HepG2 (cell line): Measurements from ENCODE around the gene FBXW4. TPM values are rescaled to one million over a fixed set of nuclear protein-coding genes. Genes with fewer than 3 reads are reported as not detected.

Experiments
- ARNT2 ChIP-seq: sonication (generic); formaldehyde crosslinking; IDR thresholded peaks from 2 replicates; pipeline ENCODE4 v1.8.0; 2022; ENCODE audit warnings: mild to moderate bottlenecking, low read depth, missing genetic modification reagents, moderate library complexity
- HOXA5 ChIP-seq: sonication (generic); formaldehyde crosslinking; IDR thresholded peaks from 2 replicates; pipeline ENCODE4 v1.4.0; 2020; ENCODE audit warnings: missing genetic modification reagents
- PCBP1 ChIP-seq: fragments of 200-400 bp; formaldehyde crosslinking; IDR thresholded peaks from 2 replicates; pipeline ENCODE4 v1.6.1; 2017; ENCODE audit warnings: mild to moderate bottlenecking, low read depth, low read length, borderline replicate concordance
- ZNF274 ChIP-seq: sonication (generic); formaldehyde crosslinking; IDR thresholded peaks from 2 replicates; pipeline ENCODE4 v1.5.1; 2020; ENCODE audit warnings: mild to moderate bottlenecking, missing genetic modification reagents
- ZNF441 ChIP-seq: sonication (generic); formaldehyde crosslinking; IDR thresholded peaks from 2 replicates; pipeline ENCODE4 v1.7.0; 2021; ENCODE audit warnings: missing genetic modification reagents, borderline replicate concordance
- polyA plus RNA-seq, 8 experiments: library from polyadenylated mRNA; depleted of rRNA in 3 of 8; stranded (reverse) in 7 of 8; unstranded in 1 of 8; fragments of >200 nt; fragmentation: Illumina TruSeq in 4 of 8; extraction: Trizol in 4 of 8; gene quantifications; 2 replicates each; pipeline versions ENCODE4 v1.2.1 to v1.2.3, GENCODE V29; 2011 to 2016; ENCODE audit warnings: low read depth in 4 of 8, missing spikeins in 1 of 8, mixed read lengths in 1 of 8; ENCODE audit not compliant: insufficient read depth in 1 of 8
- total RNA-seq, 5 experiments: library from RNA; depleted of rRNA; stranded (reverse); fragments of >200 nt; fragmentation: Illumina TruSeq; extraction: Trizol; gene quantifications; 2 replicates each; pipeline ENCODE4 v1.2.3, GENCODE V29; 2016; ENCODE audit warnings: low read depth in 1 of 5
- TF ChIP-seq, protein P1 (sequence below): sonication (generic); formaldehyde crosslinking; conservative IDR thresholded peaks from 2 replicates; pipeline ENCODE4 v1.4.0; 2020; ENCODE audit warnings: missing genetic modification reagents
- TF ChIP-seq, protein P2 (sequence below): sonication (generic); formaldehyde crosslinking; IDR thresholded peaks from 2 replicates; pipeline ENCODE4 v1.4.0; 2020; ENCODE audit warnings: missing genetic modification reagents, borderline replicate concordance
- TF ChIP-seq, protein P3 (sequence below): sonication (generic); formaldehyde crosslinking; IDR thresholded peaks from 2 replicates; pipeline ENCODE4 v1.4.0; 2020; ENCODE audit warnings: low read depth, missing genetic modification reagents
- TF ChIP-seq, protein P4 (sequence below): sonication (generic); formaldehyde crosslinking; IDR thresholded peaks from 2 replicates; pipeline ENCODE4 v1.4.0; 2020; ENCODE audit warnings: missing genetic modification reagents
- TF ChIP-seq, protein P5 (sequence below): sonication (generic); formaldehyde crosslinking; IDR thresholded peaks from 2 replicates; pipeline ENCODE4 v1.9.0; 2021; ENCODE audit warnings: missing genetic modification reagents, mild to moderate bottlenecking, borderline replicate concordance
- TF ChIP-seq, protein P6 (sequence below): sonication (generic); formaldehyde crosslinking; IDR thresholded peaks from 2 replicates; pipeline ENCODE4 v1.5.0; 2020; ENCODE audit warnings: mild to moderate bottlenecking, missing genetic modification reagents

Gene FBXW4
- total and polyA plus RNA-seq, 2 of the 13 experiments (the other 11 are each of a cell fraction or from before 2014, with no cell fraction given), result 23.5 to 33.7 TPM

DNA sequence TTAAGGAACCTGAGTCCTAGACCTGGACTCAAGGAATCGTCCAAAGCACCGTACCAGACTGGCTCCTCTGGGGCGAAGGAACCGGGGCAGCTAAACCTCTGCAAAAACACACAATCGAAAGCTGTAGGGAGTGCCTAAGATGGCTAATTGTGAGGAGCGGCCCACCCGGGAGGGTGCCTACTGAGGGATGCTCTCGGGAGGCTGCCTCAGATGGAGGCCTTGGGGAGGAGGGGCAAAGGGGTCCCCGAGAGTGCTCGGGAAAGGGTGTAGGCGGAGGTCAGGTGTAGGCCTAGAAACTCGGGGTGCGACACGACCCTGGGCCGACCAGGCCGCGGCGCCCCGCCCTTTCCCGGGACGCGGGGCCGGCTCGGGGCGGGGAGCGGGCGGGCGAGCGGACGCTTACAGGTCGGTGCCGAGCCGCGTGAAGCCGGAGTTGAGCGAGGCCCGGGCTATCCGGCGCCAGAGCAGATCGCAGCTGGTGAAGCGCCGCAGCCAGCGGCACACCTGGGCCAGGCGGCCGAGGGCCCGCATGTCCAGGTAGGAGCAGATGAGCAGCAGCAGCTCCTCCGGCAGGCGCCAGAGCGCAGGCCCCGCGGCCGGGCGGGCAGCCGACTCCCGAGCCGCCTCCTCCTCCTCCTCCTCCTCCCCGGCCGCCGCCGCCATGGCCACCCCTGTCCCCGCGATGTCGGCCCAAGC is 844 bp downstream of the FBXW4 start (continued):
- TF ChIP-seq, protein P1, sequence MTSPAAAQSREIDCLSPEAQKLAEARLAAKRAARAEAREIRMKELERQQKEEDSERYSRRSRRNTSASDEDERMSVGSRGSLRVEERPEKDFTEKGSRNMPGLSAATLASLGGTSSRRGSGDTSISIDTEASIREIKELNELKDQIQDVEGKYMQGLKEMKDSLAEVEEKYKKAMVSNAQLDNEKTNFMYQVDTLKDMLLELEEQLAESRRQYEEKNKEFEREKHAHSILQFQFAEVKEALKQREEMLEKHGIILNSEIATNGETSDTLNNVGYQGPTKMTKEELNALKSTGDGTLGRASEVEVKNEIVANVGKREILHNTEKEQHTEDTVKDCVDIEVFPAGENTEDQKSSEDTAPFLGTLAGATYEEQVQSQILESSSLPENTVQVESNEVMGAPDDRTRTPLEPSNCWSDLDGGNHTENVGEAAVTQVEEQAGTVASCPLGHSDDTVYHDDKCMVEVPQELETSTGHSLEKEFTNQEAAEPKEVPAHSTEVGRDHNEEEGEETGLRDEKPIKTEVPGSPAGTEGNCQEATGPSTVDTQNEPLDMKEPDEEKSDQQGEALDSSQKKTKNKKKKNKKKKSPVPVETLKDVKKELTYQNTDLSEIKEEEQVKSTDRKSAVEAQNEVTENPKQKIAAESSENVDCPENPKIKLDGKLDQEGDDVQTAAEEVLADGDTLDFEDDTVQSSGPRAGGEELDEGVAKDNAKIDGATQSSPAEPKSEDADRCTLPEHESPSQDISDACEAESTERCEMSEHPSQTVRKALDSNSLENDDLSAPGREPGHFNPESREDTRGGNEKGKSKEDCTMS (CRISPR knock-in tag), result no peak
- TF ChIP-seq, protein P2, sequence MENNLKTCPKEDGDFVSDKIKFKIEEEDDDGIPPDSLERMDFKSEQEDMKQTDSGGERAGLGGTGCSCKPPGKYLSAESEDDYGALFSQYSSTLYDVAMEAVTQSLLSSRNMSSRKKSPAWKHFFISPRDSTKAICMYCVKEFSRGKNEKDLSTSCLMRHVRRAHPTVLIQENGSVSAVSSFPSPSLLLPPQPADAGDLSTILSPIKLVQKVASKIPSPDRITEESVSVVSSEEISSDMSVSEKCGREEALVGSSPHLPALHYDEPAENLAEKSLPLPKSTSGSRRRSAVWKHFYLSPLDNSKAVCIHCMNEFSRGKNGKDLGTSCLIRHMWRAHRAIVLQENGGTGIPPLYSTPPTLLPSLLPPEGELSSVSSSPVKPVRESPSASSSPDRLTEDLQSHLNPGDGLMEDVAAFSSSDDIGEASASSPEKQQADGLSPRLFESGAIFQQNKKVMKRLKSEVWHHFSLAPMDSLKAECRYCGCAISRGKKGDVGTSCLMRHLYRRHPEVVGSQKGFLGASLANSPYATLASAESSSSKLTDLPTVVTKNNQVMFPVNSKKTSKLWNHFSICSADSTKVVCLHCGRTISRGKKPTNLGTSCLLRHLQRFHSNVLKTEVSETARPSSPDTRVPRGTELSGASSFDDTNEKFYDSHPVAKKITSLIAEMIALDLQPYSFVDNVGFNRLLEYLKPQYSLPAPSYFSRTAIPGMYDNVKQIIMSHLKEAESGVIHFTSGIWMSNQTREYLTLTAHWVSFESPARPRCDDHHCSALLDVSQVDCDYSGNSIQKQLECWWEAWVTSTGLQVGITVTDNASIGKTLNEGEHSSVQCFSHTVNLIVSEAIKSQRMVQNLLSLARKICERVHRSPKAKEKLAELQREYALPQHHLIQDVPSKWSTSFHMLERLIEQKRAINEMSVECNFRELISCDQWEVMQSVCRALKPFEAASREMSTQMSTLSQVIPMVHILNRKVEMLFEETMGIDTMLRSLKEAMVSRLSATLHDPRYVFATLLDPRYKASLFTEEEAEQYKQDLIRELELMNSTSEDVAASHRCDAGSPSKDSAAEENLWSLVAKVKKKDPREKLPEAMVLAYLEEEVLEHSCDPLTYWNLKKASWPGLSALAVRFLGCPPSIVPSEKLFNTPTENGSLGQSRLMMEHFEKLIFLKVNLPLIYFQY (CRISPR knock-in tag), result 0 out of 2 replicates have a peak, but pooled peaks have one; percentile 33
- TF ChIP-seq HOXA5 (CRISPR knock-in tag) (peak; percentile 55), PCBP1 (0 out of 2 replicates have a peak, but pooled peaks have one; percentile 2), ZNF274 (CRISPR knock-in tag) (peak; percentile 24; the same call in 1 of the 2 replicates), ARNT2 (CRISPR knock-in tag) (0 out of 2 replicates have a peak, but pooled peaks have one; percentile 64), ZNF441 (CRISPR knock-in tag) (peak; percentile 31; the same call in 1 of the 2 replicates)
- TF ChIP-seq, protein P3, sequence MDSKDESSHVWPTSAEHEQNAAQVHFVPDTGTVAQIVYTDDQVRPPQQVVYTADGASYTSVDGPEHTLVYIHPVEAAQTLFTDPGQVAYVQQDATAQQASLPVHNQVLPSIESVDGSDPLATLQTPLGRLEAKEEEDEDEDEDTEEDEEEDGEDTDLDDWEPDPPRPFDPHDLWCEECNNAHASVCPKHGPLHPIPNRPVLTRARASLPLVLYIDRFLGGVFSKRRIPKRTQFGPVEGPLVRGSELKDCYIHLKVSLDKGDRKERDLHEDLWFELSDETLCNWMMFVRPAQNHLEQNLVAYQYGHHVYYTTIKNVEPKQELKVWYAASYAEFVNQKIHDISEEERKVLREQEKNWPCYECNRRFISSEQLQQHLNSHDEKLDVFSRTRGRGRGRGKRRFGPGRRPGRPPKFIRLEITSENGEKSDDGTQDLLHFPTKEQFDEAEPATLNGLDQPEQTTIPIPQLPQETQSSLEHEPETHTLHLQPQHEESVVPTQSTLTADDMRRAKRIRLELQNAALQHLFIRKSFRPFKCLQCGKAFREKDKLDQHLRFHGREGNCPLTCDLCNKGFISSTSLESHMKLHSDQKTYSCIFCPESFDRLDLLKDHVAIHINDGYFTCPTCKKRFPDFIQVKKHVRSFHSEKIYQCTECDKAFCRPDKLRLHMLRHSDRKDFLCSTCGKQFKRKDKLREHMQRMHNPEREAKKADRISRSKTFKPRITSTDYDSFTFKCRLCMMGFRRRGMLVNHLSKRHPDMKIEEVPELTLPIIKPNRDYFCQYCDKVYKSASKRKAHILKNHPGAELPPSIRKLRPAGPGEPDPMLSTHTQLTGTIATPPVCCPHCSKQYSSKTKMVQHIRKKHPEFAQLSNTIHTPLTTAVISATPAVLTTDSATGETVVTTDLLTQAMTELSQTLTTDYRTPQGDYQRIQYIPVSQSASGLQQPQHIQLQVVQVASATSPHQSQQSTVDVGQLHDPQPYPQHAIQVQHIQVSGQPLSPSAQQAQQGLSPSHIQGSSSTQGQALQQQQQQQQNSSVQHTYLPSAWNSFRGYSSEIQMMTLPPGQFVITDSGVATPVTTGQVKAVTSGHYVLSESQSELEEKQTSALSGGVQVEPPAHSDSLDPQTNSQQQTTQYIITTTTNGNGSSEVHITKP (CRISPR knock-in tag), result 0 out of 2 replicates have a peak, but pooled peaks have one; percentile 26
- TF ChIP-seq, protein P4, sequence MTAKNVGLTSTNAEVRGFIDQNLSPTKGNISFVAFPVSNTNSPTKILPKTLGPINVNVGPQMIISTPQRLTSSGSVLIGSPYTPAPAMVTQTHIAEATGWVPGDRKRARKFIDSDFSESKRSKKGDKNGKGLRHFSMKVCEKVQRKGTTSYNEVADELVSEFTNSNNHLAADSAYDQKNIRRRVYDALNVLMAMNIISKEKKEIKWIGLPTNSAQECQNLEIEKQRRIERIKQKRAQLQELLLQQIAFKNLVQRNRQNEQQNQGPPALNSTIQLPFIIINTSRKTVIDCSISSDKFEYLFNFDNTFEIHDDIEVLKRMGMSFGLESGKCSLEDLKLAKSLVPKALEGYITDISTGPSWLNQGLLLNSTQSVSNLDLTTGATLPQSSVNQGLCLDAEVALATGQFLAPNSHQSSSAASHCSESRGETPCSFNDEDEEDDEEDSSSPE (CRISPR knock-in tag), result peak; percentile 44; the same call in 1 of the 2 replicates
- TF ChIP-seq, protein P5, sequence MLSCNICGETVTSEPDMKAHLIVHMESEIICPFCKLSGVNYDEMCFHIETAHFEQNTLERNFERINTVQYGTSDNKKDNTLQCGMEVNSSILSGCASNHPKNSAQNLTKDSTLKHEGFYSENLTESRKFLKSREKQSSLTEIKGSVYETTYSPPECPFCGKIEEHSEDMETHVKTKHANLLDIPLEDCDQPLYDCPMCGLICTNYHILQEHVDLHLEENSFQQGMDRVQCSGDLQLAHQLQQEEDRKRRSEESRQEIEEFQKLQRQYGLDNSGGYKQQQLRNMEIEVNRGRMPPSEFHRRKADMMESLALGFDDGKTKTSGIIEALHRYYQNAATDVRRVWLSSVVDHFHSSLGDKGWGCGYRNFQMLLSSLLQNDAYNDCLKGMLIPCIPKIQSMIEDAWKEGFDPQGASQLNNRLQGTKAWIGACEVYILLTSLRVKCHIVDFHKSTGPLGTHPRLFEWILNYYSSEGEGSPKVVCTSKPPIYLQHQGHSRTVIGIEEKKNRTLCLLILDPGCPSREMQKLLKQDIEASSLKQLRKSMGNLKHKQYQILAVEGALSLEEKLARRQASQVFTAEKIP (CRISPR knock-in tag), result no peak
- TF ChIP-seq, protein P6, sequence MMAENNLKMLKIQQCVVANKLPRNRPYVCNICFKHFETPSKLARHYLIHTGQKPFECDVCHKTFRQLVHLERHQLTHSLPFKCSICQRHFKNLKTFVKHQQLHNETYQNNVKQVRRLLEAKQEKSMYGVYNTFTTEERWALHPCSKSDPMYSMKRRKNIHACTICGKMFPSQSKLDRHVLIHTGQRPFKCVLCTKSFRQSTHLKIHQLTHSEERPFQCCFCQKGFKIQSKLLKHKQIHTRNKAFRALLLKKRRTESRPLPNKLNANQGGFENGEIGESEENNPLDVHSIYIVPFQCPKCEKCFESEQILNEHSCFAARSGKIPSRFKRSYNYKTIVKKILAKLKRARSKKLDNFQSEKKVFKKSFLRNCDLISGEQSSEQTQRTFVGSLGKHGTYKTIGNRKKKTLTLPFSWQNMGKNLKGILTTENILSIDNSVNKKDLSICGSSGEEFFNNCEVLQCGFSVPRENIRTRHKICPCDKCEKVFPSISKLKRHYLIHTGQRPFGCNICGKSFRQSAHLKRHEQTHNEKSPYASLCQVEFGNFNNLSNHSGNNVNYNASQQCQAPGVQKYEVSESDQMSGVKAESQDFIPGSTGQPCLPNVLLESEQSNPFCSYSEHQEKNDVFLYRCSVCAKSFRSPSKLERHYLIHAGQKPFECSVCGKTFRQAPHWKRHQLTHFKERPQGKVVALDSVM (CRISPR knock-in tag), result peak; percentile 78; the same call in 1 of the 2 replicates
